HG02970 (cell line): Measurements from ENCODE around the gene KCTD13.
"Not testable (repeated sequence)": the region's sequence is repeated elsewhere in the genome, so short reads cannot be mapped to it uniquely, and the experiment has no call there.

Experiments
- ATAC-seq: cut with Tn5 transposase; IDR thresholded peaks from one replicate; pipeline ENCODE4 v1.9.1; 2021; ENCODE audit warnings: mild to moderate bottlenecking, moderate library complexity, moderate number of reproducible peaks; ENCODE audit not compliant: unreplicated experiment, low FRiP score

Gene KCTD13

DNA sequence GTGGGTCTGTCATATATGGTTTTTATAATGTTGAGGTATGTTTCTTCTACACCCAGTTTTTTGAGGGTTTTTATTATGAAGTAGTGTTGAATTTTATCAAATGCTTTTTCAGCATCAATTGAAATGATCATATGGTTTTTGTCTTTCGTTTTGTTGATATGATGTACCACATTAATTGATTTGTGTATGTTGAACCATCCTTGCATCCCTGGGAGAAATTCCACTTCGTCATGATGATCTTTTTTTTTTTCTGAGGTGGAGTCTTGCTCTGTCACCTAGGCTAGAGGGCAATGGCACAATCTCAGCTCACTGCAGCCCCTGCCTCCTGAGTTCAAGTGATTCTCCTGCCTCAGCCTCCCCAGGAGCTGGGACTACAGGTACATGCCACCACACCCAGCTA, 21.9 kb upstream of the KCTD13 start:
- no peak for ATAC-seq

DNA sequence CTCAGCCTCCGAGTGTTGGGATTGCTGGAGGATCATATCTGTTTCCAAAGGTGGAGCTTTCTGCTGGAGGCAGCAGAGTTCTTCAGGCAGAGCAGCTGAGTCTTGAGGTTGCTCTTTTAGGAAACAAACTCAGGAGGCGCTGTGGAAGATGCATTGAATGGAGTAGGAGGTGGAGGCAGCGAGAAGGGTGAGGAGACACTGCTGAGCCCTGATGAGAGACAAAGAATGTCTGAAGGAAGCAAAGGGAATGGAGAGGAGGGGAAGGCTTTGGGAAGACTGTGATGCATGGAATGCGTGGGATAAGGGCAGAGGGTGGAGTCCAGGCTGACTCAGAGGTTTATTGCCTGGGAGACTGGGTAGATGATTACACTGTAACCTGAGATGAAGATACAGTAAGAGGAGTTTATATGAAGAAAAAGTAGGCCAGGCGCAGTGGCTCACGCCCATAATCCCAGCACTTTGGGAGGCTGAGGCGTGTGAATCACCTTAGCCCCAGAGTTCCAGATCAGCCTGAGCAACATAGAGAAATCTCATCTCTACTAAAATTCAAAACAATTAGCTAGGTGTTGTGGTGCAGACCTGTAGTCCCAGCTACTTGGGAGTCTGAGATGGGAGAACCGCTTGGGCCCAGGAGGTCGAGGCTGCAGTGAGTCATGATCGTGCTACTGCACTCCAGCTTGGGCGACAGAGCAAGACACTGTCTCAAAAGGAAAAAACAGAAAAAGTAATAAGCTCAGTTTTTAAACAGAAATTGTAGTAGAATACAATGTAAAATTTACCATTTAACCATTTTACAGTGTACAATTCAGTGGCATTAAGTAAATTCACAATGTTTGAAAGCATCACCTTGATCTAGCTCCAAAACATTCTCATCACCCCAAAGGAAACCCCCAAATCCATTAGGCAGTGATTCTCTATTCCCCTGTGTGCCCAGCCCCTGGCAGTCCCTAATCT, 18.1 kb upstream of the KCTD13 start:
- ATAC-seq = no peak

- ATAC-seq = no peak
Measured at GRCh38 chr16:29940656-29941055, 14.6 kb upstream of the KCTD13 start.

DNA sequence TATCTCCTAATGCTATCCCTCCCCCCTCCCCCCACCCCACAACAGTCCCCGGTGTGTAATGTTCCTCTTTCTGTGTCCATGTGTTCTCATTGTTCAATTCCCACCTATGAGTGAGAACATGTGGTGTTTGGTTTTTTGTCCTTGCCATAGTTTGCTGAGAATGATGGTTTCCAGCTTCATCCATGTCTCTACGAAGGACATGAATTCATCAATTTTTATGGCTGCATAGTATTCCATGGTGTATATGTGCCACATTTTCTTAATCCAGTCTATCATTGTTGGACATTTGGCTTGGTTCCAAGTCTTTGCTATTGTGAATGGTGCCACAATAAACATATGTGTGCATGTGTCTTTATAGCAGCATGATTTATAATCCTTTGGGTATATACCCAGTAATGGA, 5.7 kb upstream of the KCTD13 start:
- not testable (repeated sequence) for ATAC-seq

DNA sequence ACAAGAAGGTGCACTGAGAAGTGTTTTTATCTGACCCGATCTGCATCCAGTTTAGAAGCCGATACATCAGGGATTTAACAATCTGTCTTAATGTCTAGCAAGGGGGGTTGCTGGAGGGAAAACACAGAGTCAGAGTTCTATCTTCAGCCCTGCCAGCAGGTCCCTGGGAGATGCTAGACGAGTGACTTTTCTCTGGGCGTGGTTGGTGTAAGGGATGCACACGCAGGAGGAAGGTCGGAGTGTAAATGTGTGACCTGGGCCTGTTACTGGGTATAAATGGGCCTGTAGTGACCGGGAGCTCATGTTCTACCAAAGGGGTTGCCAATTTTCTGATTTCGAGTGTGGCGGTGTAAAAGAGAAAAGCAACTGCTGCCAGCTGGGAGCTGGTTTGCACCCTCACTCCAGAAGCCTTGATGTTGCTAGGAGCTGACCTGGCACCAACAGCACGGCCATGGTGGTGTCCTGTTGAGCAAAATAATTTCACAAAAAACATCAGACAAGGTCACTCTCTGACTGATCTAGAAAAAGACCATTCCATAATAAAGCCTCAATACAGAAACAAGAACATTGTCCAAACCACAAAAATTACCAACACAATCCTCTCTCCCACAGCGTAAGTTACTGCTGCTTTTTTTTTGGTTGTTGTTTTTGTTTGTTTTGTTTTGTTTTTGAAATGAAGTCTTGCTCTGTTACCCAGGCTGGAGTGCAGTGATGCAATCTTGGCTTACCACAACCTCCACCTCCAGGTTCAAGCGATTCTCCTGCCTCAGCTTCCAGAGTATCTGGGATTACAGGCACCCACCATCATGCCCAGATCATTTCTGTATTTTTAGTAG, 1.3 kb upstream of the KCTD13 start:
- ATAC-seq = no peak

GRCh38 chr16:29926711-29927052, 656 bp upstream of the KCTD13 start:
- peak; percentile 14 for ATAC-seq

GRCh38 chr16:29925105-29925756, 795 bp downstream of the KCTD13 start:
- no peak for ATAC-seq

DNA sequence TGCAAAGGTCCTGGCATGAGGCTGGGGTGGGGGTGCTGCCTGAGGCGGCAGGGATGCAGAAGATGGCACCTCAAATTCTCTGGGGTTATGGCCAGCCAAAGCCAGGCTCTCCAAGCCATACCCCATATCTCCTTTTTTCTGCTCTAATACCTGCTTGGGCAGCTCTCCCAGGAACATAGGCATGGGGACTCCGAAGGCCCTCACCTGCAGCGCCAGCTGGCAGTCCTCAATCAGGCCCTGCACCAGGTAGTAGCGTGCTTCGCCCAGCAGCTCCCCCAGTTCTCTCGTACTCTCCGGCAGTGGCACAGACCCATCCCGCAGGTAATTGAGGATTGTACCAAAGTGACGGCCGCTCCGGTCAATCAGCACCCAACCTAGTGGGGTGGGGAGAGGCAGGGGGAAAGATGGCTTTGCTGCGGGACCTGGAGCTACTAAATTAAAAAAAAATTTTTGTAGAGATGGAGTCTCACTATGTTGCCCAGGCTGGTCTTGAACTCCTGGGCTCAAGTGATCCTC, 3.0 kb downstream of the KCTD13 start:
- ATAC-seq = no peak

DNA sequence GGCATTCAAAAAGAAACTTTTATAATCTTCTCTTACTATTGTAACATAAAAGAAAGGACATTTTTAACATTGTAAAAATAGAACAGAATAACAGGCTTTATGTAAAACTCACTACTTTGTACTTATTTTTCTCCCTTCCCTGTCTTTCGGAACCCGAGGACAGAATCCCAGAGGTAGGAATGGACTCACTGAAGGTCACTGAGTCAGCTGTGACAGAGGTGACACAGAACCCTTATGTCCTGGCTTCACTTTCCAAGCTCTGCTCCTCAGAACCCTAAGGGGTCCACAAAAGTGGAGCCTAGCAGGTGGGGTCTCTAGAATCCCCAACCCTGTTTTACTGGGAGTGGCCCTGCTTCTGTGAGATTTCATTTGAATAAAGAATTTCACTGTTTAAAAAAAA, 3.7 kb downstream of the KCTD13 start:
- no peak for ATAC-seq

GRCh38 chr16:29921034-29921385, 5.0 kb downstream of the KCTD13 start:
- ATAC-seq = no peak

GRCh38 chr16:29920288-29921033, 5.6 kb downstream of the KCTD13 start:
- ATAC-seq = no peak

DNA sequence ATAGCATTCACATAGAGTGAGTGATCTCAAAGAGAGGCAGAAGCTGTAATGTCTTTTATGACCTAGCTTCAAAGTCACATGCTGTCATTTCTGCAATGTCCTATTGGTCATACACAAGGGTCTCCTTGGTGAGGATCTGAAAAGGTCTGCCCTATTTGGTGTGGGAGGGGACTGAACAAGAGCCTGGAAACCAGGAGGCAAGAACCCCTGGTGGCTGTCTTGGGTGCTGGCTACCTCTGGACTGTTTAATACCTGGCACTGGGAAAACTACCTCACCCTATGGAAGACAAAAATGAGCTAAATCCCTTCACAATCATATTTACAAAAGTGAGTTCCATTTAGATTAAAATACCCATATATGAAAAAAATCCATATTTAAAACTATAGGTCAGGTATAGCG, 9.0 kb downstream of the KCTD13 start:
- no peak for ATAC-seq

DNA sequence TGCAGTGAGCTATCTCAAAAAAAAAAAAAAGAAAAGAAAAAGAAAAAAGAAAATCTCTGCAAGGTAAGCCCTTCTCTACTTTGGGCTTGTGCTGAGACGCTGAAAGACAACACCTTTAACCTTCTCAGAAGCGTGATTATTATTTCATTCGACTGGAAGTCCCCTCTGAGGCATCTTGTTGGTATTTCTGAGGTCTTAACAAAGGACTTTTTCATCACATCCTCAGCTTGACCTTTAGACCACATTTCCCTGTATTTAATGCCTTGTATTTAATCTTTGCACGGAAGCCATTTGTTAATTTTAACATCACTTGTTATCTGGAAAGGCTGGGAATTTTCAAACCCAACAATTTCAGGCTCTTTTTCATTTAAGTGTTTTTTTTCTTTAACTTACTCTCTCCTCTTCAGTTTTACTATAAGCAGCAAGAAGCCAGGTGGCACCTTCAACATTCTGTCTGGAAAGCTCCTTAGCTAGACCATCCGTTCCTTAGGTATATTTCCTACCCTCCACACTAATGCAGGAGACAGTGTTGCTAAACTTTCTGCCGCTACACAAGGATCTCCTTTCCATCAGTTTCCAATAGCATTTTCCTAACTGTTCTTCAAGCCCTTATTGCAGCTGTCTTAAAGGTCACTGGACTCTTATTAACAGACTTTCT, 10.3 kb downstream of the KCTD13 start:
- ATAC-seq = no peak

- no peak for ATAC-seq
Measured at GRCh38 chr16:29913514-29913913, 12.5 kb downstream of the KCTD13 start.

- ATAC-seq = no peak
Measured at GRCh38 chr16:29912087-29912486, 13.9 kb downstream of the KCTD13 start.

GRCh38 chr16:29911676-29912010, 14.4 kb downstream of the KCTD13 start:
- no peak for ATAC-seq

DNA sequence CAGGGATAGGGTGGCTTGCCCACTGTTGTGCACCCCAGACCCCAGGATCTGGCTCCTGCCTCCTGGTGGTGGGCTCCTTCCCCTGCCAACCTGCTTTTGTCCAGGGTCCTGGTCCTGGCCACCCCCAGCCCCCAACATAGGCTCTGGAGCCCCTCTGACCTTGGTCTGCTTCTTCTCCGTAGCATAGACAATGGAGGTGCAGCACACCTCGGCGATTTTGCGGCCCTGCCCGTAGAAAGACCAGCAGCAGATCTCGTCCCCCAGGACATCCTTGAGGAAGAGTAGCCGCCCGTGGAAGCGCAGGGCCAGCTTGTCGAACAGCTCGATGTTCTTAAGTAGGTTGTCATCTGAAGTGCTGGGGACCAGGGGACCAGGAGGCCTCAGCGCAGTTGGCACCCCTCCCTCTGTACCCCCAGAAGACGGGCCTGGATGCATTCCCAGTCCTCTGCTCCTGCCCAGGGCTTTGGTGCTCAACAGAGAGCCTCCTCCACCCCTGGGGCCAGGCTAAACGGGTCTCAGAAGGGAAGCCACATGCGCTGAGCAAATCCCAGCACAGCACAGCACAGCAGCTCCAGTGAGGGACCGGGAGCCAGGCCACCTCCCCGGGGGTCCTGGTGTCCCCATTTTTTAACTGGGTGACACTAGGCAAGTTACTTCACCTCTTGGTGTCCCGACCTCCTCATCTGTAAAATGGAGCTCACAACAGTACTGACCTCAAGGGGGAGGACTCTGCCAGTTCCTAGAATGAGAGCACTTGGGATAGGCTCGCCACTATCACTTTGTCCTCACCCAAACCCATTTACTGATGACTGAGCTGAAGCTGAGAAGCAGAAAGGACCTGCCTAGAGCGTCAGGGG, 15.0 kb downstream of the KCTD13 start:
- ATAC-seq = no peak

- ATAC-seq = not testable (repeated sequence)
Measured at GRCh38 chr16:29909851-29910250, 16.2 kb downstream of the KCTD13 start.

DNA sequence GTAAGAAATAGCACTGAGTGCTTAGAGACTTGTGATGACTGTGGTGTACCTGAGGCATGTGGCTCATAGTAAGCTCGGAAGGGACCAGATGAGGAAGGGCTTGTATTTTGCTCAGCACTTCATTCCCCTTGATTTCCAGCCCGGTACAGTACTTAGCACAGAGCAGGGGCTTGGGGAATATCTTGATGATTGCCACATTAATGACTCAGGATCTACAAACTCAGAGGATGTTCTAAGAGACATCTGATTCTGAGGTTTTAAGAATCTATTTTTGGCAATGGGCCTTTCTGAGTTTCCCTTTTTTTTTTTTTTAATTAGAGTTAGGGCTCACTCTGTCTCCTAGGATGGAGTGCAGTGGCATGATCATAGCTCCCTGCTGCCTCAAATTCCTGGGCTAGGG, 16.6 kb downstream of the KCTD13 start:
- ATAC-seq = no peak
